H1 (cell line): ENCODE measurements around the gene BNIP5. TPM values are rescaled to one million over a fixed set of nuclear protein-coding genes. Genes with fewer than 3 reads are reported as not detected.

ENCODE experiments used
- CTCF ChIA-PET: fragments of 300-600 bp; sonication (Branson Sonifier 250); formaldehyde crosslinking; loops from one replicate; lab custom pipeline; 2021; ENCODE audit not compliant: partially characterized antibody; lab: Charles Lee
- POLR2A ChIA-PET: fragments of 300-600 bp; sonication (Branson Sonifier 250); formaldehyde crosslinking; loops from one replicate; lab custom pipeline; 2021; ENCODE audit warnings: inconsistent platforms; ENCODE audit not compliant: partially characterized antibody; lab: Charles Lee
- DNase-seq, 2 experiments: peaks; one replicate each; pipeline versions ENCODE4 v3.0.0 to v3.0.0-alpha.2; 2010 to 2022; ENCODE audit warnings: low spot score in 2 of 2, low read depth in 1 of 2, mixed read lengths in 1 of 2
- FAIRE-seq: peaks from 2 replicates; lab custom pipeline; 2011; peaks lifted over from hg19 to GRCh38; lab: Jason Lieb, UNC
- H2AFZ ChIP-seq: 2 replicates; pipeline ENCODE4 v1.8.1; 2012; ENCODE audit warnings: low read length, inconsistent platforms
- H2AK5ac ChIP-seq: 2 replicates; pipeline ENCODE4 v1.6.1; 2013; ENCODE audit warnings: low read depth, low read length
- H2BK120ac ChIP-seq: replicated peaks from 2 replicates; pipeline ENCODE3; 2013; ENCODE audit warnings: low read depth, low read length, inconsistent platforms
- H2BK12ac ChIP-seq: 2 replicates; pipeline ENCODE4 v1.6.1; 2013; ENCODE audit warnings: low read depth, low read length
- H2BK15ac ChIP-seq: 2 replicates; pipeline ENCODE4 v1.6.1; 2013; ENCODE audit warnings: low read length
- H2BK20ac ChIP-seq: 2 replicates; pipeline ENCODE4 v1.6.1; 2013; ENCODE audit warnings: low read length
- H2BK5ac ChIP-seq: 2 replicates; pipeline ENCODE4 v1.6.1; 2013; ENCODE audit warnings: low read depth, low read length
- H3K14ac ChIP-seq: 2 replicates; pipeline ENCODE4 v1.6.1; 2013; ENCODE audit warnings: inconsistent platforms; ENCODE audit not compliant: insufficient read length
- H3K18ac ChIP-seq: 2 replicates; pipeline ENCODE4 v1.6.1; 2013; ENCODE audit warnings: low read length; ENCODE audit errors: extremely low read depth
- H3K23ac ChIP-seq: 2 replicates; pipeline ENCODE4 v1.6.1; 2013; ENCODE audit warnings: inconsistent platforms; ENCODE audit not compliant: insufficient read length
- H3K23me2 ChIP-seq: 2 replicates; pipeline ENCODE4 v1.6.1; 2013; ENCODE audit warnings: low read depth, low read length
- H3K27ac ChIP-seq: 2 replicates; pipeline ENCODE4 v1.6.1; 2011; ENCODE audit warnings: low read depth, low read length, inconsistent platforms
- H3K27me3 ChIP-seq, 4 experiments: replicated peaks in 1 of 4; 1 replicate in 1 of 4; 2 replicates in 3 of 4; pipeline versions ENCODE4 v1.6.1 to v1.8.1; 2011 to 2013; ENCODE audit warnings: low read length in 3 of 4, mild to moderate bottlenecking in 3 of 4, inconsistent platforms in 2 of 4, mixed read lengths in 2 of 4, moderate library complexity in 1 of 4; ENCODE audit not compliant: control insufficient read depth in 3 of 4, insufficient read depth in 3 of 4; ENCODE audit errors: extremely low read depth in 1 of 4
- H3K36me3 ChIP-seq, 4 experiments: 2 replicates each; pipeline versions ENCODE4 v1.6.1 to v1.8.1; 2011 to 2013; ENCODE audit warnings: mild to moderate bottlenecking in 4 of 4, low read length in 3 of 4, moderate library complexity in 2 of 4, control low read depth in 1 of 4, inconsistent platforms in 1 of 4; ENCODE audit not compliant: insufficient read depth in 4 of 4, control insufficient read depth in 2 of 4
- H3K4ac ChIP-seq: replicated peaks from 2 replicates; pipeline ENCODE3; 2013; ENCODE audit warnings: low read length, low read depth, mixed read lengths, inconsistent platforms; ENCODE audit not compliant: insufficient read length
- H3K4me1 ChIP-seq, 4 experiments: replicated peaks in 1 of 4; 1 replicate in 1 of 4; 2 replicates in 3 of 4; pipeline versions ENCODE4 v1.6.1 to v1.8.1; 2011 to 2013; ENCODE audit warnings: low read length in 3 of 4, inconsistent platforms in 2 of 4, mixed read lengths in 1 of 4; ENCODE audit not compliant: insufficient read depth in 4 of 4, control insufficient read depth in 3 of 4
- H3K4me2 ChIP-seq, 2 experiments: 2 replicates each; pipeline versions ENCODE4 v1.6.1 to v1.8.1; 2011 to 2013; ENCODE audit warnings: low read depth in 2 of 2, low read length in 2 of 2, control low read depth in 1 of 2, inconsistent platforms in 1 of 2, mild to moderate bottlenecking in 1 of 2; ENCODE audit not compliant: insufficient read depth in 1 of 2
- H3K4me3 ChIP-seq, 4 experiments: fragments of 200-600, 300-600 bp in 1 of 4; sonication (generic), shearing (Covaris generic), sonication (Bioruptor Twin) in 1 of 4; 2 replicates each; pipeline versions ENCODE4 v1.5.1 to v1.8.1; 2011 to 2016; ENCODE audit warnings: low read length in 4 of 4, low read depth in 3 of 4, control low read depth in 2 of 4, inconsistent platforms in 2 of 4, mild to moderate bottlenecking in 2 of 4, mixed read lengths in 1 of 4, moderate library complexity in 1 of 4; ENCODE audit not compliant: insufficient read depth in 2 of 4; ENCODE audit errors: extremely low read depth in 1 of 4
- H3K56ac ChIP-seq: replicated peaks from 2 replicates; pipeline ENCODE3; 2013; ENCODE audit warnings: low read depth, mild to moderate bottlenecking, mixed read lengths, low read length, inconsistent platforms; ENCODE audit not compliant: insufficient read length
- H3K79me1 ChIP-seq: 2 replicates; pipeline ENCODE4 v1.6.1; 2013; ENCODE audit warnings: low read depth, low read length, control low read depth
- H3K79me2 ChIP-seq, 2 experiments: 2 replicates each; pipeline versions ENCODE4 v1.6.1 to v1.8.1; 2012 to 2013; ENCODE audit warnings: low read length in 2 of 2, mild to moderate bottlenecking in 2 of 2, inconsistent platforms in 1 of 2; ENCODE audit not compliant: insufficient read depth in 2 of 2, control insufficient read depth in 1 of 2
- H3K9ac ChIP-seq, 4 experiments: replicated peaks in 1 of 4; 1 replicate in 1 of 4; 2 replicates in 3 of 4; pipeline versions ENCODE4 v1.6.1 to v1.8.1; 2011 to 2013; ENCODE audit warnings: low read depth in 3 of 4, low read length in 3 of 4, control low read depth in 2 of 4, mild to moderate bottlenecking in 2 of 4, moderate library complexity in 2 of 4, inconsistent platforms in 1 of 4; ENCODE audit errors: extremely low read depth in 1 of 4
- H3K9me3 ChIP-seq, 2 experiments: 2 replicates each; pipeline versions ENCODE4 v1.6.1 to v1.8.1; 2012 to 2013; ENCODE audit warnings: mild to moderate bottlenecking in 2 of 2, moderate library complexity in 2 of 2, control low read depth in 1 of 2, inconsistent platforms in 1 of 2, low read depth in 1 of 2, low read length in 1 of 2, mixed read lengths in 1 of 2; ENCODE audit not compliant: insufficient read depth in 2 of 2
- H4K20me1 ChIP-seq, 2 experiments: replicated peaks in 1 of 2; 2 replicates each; pipeline versions ENCODE3 to v1.8.1; 2011 to 2013; ENCODE audit warnings: inconsistent platforms in 2 of 2, low read length in 2 of 2, mild to moderate bottlenecking in 1 of 2; ENCODE audit not compliant: insufficient read depth in 2 of 2, control insufficient read depth in 1 of 2
- H4K5ac ChIP-seq: 2 replicates; pipeline ENCODE4 v1.6.1; 2013; ENCODE audit warnings: low read length, low read depth, mixed read lengths, inconsistent platforms; ENCODE audit not compliant: insufficient read length
- H4K8ac ChIP-seq: 2 replicates; pipeline ENCODE4 v1.8.0; 2013; ENCODE audit warnings: mild to moderate bottlenecking, moderate library complexity, low read length, inconsistent platforms; ENCODE audit not compliant: insufficient read depth; ENCODE audit errors: extremely low read depth
- H4K91ac ChIP-seq: replicated peaks from 2 replicates; pipeline ENCODE3; 2013; ENCODE audit warnings: low read length, mixed read lengths, inconsistent platforms; ENCODE audit not compliant: insufficient read length
- ATF2 ChIP-seq: IDR thresholded peaks from 2 replicates; pipeline ENCODE4 v1.6.1; 2012; ENCODE audit warnings: low read length, inconsistent platforms
- CTCF ChIP-seq, 3 experiments: IDR thresholded peaks; 1 replicate in 2 of 3; 2 replicates in 1 of 3; pipeline versions ENCODE4 v1.5.1 to v1.6.1; 2011; ENCODE audit warnings: low read length in 3 of 3, mild to moderate bottlenecking in 3 of 3, inconsistent platforms in 2 of 3, low read depth in 1 of 3, moderate library complexity in 1 of 3; ENCODE audit not compliant: insufficient read depth in 1 of 3; ENCODE audit errors: control extremely low read depth in 1 of 3
- JUND ChIP-seq: IDR thresholded peaks from 2 replicates; pipeline ENCODE4 v1.6.1; 2011; ENCODE audit warnings: mild to moderate bottlenecking, improper control_type of control experiment, low read length
- KDM1A ChIP-seq: fragments of 200-600, 300-600 bp; sonication (generic); IDR thresholded peaks from 2 replicates; pipeline ENCODE4 v1.7.1; 2016; ENCODE audit warnings: mild to moderate bottlenecking, low read length, borderline replicate concordance
- KDM4A ChIP-seq: IDR thresholded peaks from one replicate; pipeline ENCODE4 v1.7.1; 2012; ENCODE audit warnings: low read depth, mild to moderate bottlenecking, moderate library complexity, low read length, inconsistent platforms; ENCODE audit not compliant: severe bottlenecking
- PHF8 ChIP-seq: fragments of 200-600 bp; sonication (generic); conservative IDR thresholded peaks from 2 replicates; pipeline ENCODE4 v1.7.1; 2012; ENCODE audit warnings: low read depth, mild to moderate bottlenecking, inconsistent platforms, low read length, moderate library complexity
- RFX5 ChIP-seq: IDR thresholded peaks from 2 replicates; pipeline ENCODE4 v1.6.1; 2011; ENCODE audit warnings: low read depth, low read length, improper control_type of control experiment, borderline replicate concordance
- TAF1 ChIP-seq: IDR thresholded peaks from 2 replicates; pipeline ENCODE4 v1.6.1; 2011; ENCODE audit warnings: mild to moderate bottlenecking, low read depth, low read length
- YY1 ChIP-seq: IDR thresholded peaks from 2 replicates; pipeline ENCODE4 v1.6.1; 2011; ENCODE audit warnings: low read depth, mild to moderate bottlenecking, low read length
- WGBS, 2 experiments: shearing (Covaris generic) in 1 of 2; methylation state at CpG; one replicate each; pipeline versions ENCODE4 v1.1.6 to v1.1.7; 2013 to 2015; ENCODE audit warnings: low lambda C conversion rate in 2 of 2, mixed read lengths in 2 of 2, inconsistent platforms in 1 of 2, low coverage in 1 of 2, missing lambda C conversion rate in 1 of 2; ENCODE audit not compliant: insufficient replicate concordance in 2 of 2, insufficient coverage in 1 of 2, insufficient read length in 1 of 2; ENCODE audit errors: extremely low coverage in 1 of 2, missing lambda C conversion rate in 1 of 2; 5-methylcytosine and 5-hydroxymethylcytosine counted together
- polyA plus RNA-seq, 7 experiments: library from polyadenylated mRNA; depleted of rRNA in 3 of 7; stranded (reverse) in 5 of 7; unstranded in 2 of 7; fragments of >200 nt in 5 of 7; fragments of 200-250 nt in 2 of 7; gene quantifications; 1 replicate in 5 of 7; 2 replicates in 1 of 7; 4 replicates in 1 of 7; pipeline versions ENCODE4 v1.2.1 to v1.2.3, GENCODE V29; 2011 to 2013; ENCODE audit warnings: missing spikeins in 2 of 7, mixed read lengths in 2 of 7
- total RNA-seq: library from RNA; stranded (reverse); fragmentation: NEBNext Ultra II Directional; extraction: Animal tissue kit (Norgen Biotek cat#: 25700); gene quantifications from 2 replicates; pipeline ENCODE4 v1.2.1, GENCODE V29; 2021

The BNIP5 gene
- total and polyA plus RNA-seq, 2 of the 8 experiments (the other 6 are each of a cell fraction or from before 2014, with no cell fraction given): not detected

GRCh38 chr6:36305885-36306284 is 30.8 kb downstream of the BNIP5 start:
- Histone ChIP-seq H2BK120ac (no peak overlapping the region), H3K23me2 (no peaks in the 10 kb centered on the region), H3K4me2 (no peak overlapping the region), H4K91ac (no peak overlapping the region), H2BK20ac (no peak overlapping the region), H3K56ac (no peak overlapping the region), H4K20me1 (no peaks in the 10 kb centered on the region), H3K27ac (no peak overlapping the region), H2BK15ac (no peak overlapping the region), H3K18ac (no peak overlapping the region), H3K14ac (no peak overlapping the region), H2BK12ac (no peak overlapping the region), H3K4ac (no peak overlapping the region), H2AK5ac (no peak overlapping the region), H2AFZ (peak overlapping the region; percentile 33; the same call in 1 of the 2 replicates), H3K4me3 (no peak overlapping the region), H2BK5ac (no peak overlapping the region), H3K4me1 (peaks cover 0 to 5% (median 1%) of the 10 kb centered on the region in 4 experiments; a peak in 3 of 7 replicates), H3K9me3 (no peaks in the 10 kb centered on the region), H4K8ac (no peak overlapping the region), H4K5ac (no peak overlapping the region), H3K79me1 (no peaks in the 10 kb centered on the region), H3K9ac (no peak overlapping the region), H3K27me3 (no peaks in the 10 kb centered on the region), H3K79me2 (no peaks in the 10 kb centered on the region), H3K36me3 (no peaks in the 10 kb centered on the region), H3K23ac (no peak overlapping the region)
- CTCF ChIA-PET: interaction anchor here (0.6 to 10.9 kb wide), 10 partner anchors 9 to 1603 kb away, joined by 3 to 137 read pairs (median 7); no protein-coding TSS in a partner anchor
- POLR2A ChIA-PET: interaction anchor here (1.0 kb wide), 1 partner anchor 15 kb away, joined by 3 read pairs; no protein-coding TSS in a partner anchor
- DNase-seq (no peak), FAIRE-seq (no peak)
- 87 to 100% methylated on average over 1 to 11 of the region's 11 CpGs for WGBS, 2 experiments
- TF ChIP-seq JUND (no peak), CTCF (IDR thresholded peaks at IDR 0.05; ENCODE audit: control extremely low read depth in 1 of 3, insufficient read depth in 1 of 3, low read depth in 1 of 3, low read length in 3 of 3) (no peak), YY1 (no peak), KDM1A (no peak), PHF8 (no peak), KDM4A (no peak), ATF2 (no peak), TAF1 (no peak), RFX5 (no peak)
